ENCODE results near the gene LCK. TPM values are rescaled to one million over a fixed set of nuclear protein-coding genes. Genes with fewer than 3 reads are reported as not detected.
A peak's percentile ranks its signal among the peaks of the same experiment; 100 is the strongest.

The LCK gene
- total RNA-seq, 1 experiment from 2014 or later: 37.6 TPM

GRCh38 chr1:32231843-32232432 lies 19.1 kb upstream of the LCK start:
- no peak overlapping the region for H2BK12ac ChIP-seq (ENCODE audit: insufficient read length, low read depth, low read length)
- H4K5ac ChIP-seq (ENCODE audit: insufficient read length, low read depth, low read length): no peak overlapping the region
- Mint-ChIP-seq H3K27ac (peak overlapping the region in 1 of 3 experiments; percentile 89; a peak in 1 of 7 replicates), H3K4me3 (no peak overlapping the region), H3K27me3 (ENCODE audit: low read depth) (no peaks in the 10 kb centered on the region), H3K36me3 (ENCODE audit: insufficient read depth in 1 of 3, low read depth in 3 of 3) (peaks cover 27 to 72% (median 39%) of the 10 kb centered on the region in 3 experiments), H3K4me1 (peaks cover 2 to 5% of the 10 kb centered on the region in 2 experiments; a peak in 3 of 4 replicates), H3K9me3 (no peaks in the 10 kb centered on the region)
- no peaks in the 10 kb centered on the region for H3K23me2 ChIP-seq (ENCODE audit: insufficient read length, low read depth, low read length, poor library complexity, severe bottlenecking)
- no peaks in the 10 kb centered on the region for H3K9me3 ChIP-seq (ENCODE audit: control insufficient read depth, low read depth, low read length)
- H3K27ac ChIP-seq (ENCODE audit: insufficient read length, low read depth, low read length): no peak overlapping the region
- no peak overlapping the region for H2BK15ac ChIP-seq (ENCODE audit: low read depth, low read length)
- no peak overlapping the region for H2BK5ac ChIP-seq (ENCODE audit: insufficient read length, low read length)
- WGBS (ENCODE audit: extremely low coverage, insufficient read length, low lambda C conversion rate): no CpG with 5 or more reads among the region's 5 CpGs
- H3K56ac ChIP-seq (ENCODE audit: insufficient read length, low read depth, low read length): no peak overlapping the region
- no peaks in the 10 kb centered on the region for H3K4me1 ChIP-seq (ENCODE audit: insufficient read depth, low read length)
- no peaks in the 10 kb centered on the region for H3K27me3 ChIP-seq (ENCODE audit: insufficient read depth, low read length)
- H4K8ac ChIP-seq (replicated peaks; ENCODE audit: insufficient read length, low read depth, low read length): no peak overlapping the region
- no peak for TF ChIP-seq CTCF (conservative IDR thresholded peaks at IDR 0.05)
- H3K23ac ChIP-seq (ENCODE audit: insufficient read length, low read depth, low read length): no peak overlapping the region
- H4K91ac ChIP-seq (ENCODE audit: insufficient read length, low read depth, low read length): no peak overlapping the region
- H2BK120ac ChIP-seq (ENCODE audit: low read depth, low read length, poor library complexity, severe bottlenecking): no peak overlapping the region
- no peak for DNase-seq
- no peak overlapping the region for H2AK5ac ChIP-seq (ENCODE audit: insufficient read length, low read length)
- no peak overlapping the region for H3T11ph ChIP-seq (ENCODE audit: low read length)
- H3K79me2 ChIP-seq (ENCODE audit: insufficient read depth, low read length): no peaks in the 10 kb centered on the region
- H2BK20ac ChIP-seq (ENCODE audit: low read depth, low read length, poor library complexity, severe bottlenecking): no peak overlapping the region
- H3K14ac ChIP-seq (ENCODE audit: insufficient read depth, low read length): no peak overlapping the region
- H3K79me1 ChIP-seq (ENCODE audit: insufficient read depth, low read depth, low read length, poor library complexity, severe bottlenecking): no peaks in the 10 kb centered on the region
- no peak overlapping the region for H2AFZ ChIP-seq (ENCODE audit: low read length)
- H3K4ac ChIP-seq (ENCODE audit: low read depth, low read length): no peak overlapping the region
- no peak overlapping the region for H3K9ac ChIP-seq (ENCODE audit: extremely low read depth, insufficient read length, low read length)
- H4K20me1 ChIP-seq (ENCODE audit: control insufficient read depth, insufficient read depth, insufficient read length): no peaks in the 10 kb centered on the region
- no peak overlapping the region for H3K4me2 ChIP-seq (ENCODE audit: insufficient read depth, insufficient read length, low read length)
- no peak overlapping the region for H3K18ac ChIP-seq (ENCODE audit: insufficient read length, low read depth, low read length)

All from H9 (cell line).